B cell (primary cell): Measurements from ENCODE around the gene RBM46.

Source experiments
- CTCF ChIP-seq: fragments of 200-600 bp; IDR thresholded peaks from one replicate; pipeline ENCODE4 v1.8.0; 2022; ENCODE audit warnings: antibody characterized with exemption, mild to moderate bottlenecking
- EZH2 ChIP-seq: IDR thresholded peaks from 2 replicates; pipeline ENCODE4 v1.6.1; 2012; ENCODE audit warnings: borderline replicate concordance, low read depth, mild to moderate bottlenecking, moderate library complexity, low read length; ENCODE audit not compliant: insufficient read depth, poor library complexity, severe bottlenecking

GRCh38 chr4:154736770-154737169, 44.3 kb upstream of the RBM46 start:
- no peak for TF ChIP-seq CTCF
- no peak for TF ChIP-seq EZH2
